HUES64 (cell line): ENCODE data around the gene JAM2.

Experiments
- H3K27ac ChIP-seq: 2 replicates; pipeline ENCODE4 v1.7.0; 2013; ENCODE audit warnings: low read depth, low read length, inconsistent platforms
- H3K27me3 ChIP-seq: 2 replicates; pipeline ENCODE4 v1.6.1; 2013; ENCODE audit warnings: mild to moderate bottlenecking, low read length; ENCODE audit not compliant: insufficient read depth
- H3K36me3 ChIP-seq: 2 replicates; pipeline ENCODE4 v1.6.1; 2013; ENCODE audit warnings: mild to moderate bottlenecking, low read length; ENCODE audit not compliant: insufficient read depth
- H3K4me1 ChIP-seq: 2 replicates; pipeline ENCODE4 v1.6.1; 2013; ENCODE audit warnings: mild to moderate bottlenecking, low read length, moderate library complexity; ENCODE audit not compliant: insufficient read depth
- H3K4me3 ChIP-seq: 2 replicates; pipeline ENCODE4 v1.5.1; 2013; ENCODE audit warnings: mild to moderate bottlenecking, low read length, moderate library complexity
- H3K9ac ChIP-seq: 2 replicates; pipeline ENCODE4 v1.6.1; 2013; ENCODE audit warnings: mild to moderate bottlenecking, low read depth, low read length
- H3K9me3 ChIP-seq: 2 replicates; pipeline ENCODE4 v1.6.1; 2013; ENCODE audit warnings: low read depth, low read length; ENCODE audit not compliant: insufficient read depth
- WGBS: fragments of 150-250, 120-280 bp; methylation state at CpG from one replicate; pipeline ENCODE4 v1.1.7; 2013; ENCODE audit warnings: missing lambda C conversion rate; 5-methylcytosine and 5-hydroxymethylcytosine counted together

Gene JAM2

DNA sequence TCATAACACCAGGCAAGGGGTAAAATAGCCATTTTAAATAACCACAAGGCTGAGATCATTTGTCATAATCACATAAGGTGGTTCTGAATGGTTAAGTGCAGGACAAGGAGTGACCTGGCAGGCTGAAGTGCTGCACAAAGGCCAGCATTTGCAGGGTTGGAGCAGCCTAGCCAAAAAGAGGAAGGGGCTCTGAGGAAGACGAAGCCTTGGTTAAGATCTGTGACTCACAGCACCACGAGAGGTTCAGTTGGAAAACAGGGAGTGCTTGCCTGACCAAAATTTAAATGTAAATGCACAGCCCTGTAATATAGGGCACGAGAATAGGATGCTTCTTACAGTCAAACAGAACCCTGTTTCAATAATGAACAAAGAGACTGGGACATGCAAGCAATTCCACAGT is 83.6 kb downstream of the JAM2 start:
- Histone ChIP-seq H3K36me3 (peaks cover 59% of the 10 kb centered on the region), H3K9me3 (no peaks in the 10 kb centered on the region), H3K27me3 (no peaks in the 10 kb centered on the region), H3K4me3 (no peak overlapping the region), H3K27ac (no peak overlapping the region), H3K9ac (no peak overlapping the region), H3K4me1 (peaks cover 3% of the 10 kb centered on the region)
- WGBS = 95% methylated on average over 3 of the region's 3 CpGs

DNA sequence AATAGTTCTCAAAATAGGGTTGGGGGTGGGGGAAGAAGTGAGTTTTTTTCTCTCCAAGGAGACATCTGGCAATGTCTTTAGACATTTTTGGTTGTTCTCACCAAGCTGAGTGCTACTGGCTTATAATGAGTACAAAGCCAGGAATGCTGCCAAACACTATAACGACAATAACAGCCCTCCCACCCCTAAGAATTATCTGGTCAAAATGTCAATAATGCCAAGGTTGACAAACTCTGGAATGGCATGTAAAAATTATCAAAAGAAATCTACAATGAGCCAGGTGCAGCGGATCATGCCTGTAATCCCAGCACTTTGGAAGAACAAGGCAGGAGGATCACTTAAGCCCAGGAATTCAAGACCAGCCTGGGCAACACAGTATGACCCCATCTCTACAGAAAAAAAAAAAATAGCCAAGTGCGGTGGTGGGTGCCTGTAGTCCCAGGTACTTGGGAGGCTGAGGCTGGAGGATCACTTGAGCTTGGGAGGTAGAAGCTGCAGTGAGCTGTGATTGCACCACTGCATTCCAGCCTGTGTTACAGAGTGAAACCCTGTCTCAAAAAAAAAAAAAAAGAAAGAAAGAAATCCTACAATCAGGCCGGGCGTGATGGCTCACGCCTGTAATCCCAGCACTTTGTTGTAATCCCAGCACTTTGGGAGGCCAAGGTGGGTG is 93.2 kb downstream of the JAM2 start:
- no peak overlapping the region for H3K4me3 ChIP-seq
- no peaks in the 10 kb centered on the region for H3K9me3 ChIP-seq
- no peak overlapping the region for H3K27ac ChIP-seq
- no peaks in the 10 kb centered on the region for H3K27me3 ChIP-seq
- peaks cover 13% of the 10 kb centered on the region; the same call in 1 of the 2 replicates for H3K4me1 ChIP-seq
- WGBS = 94% methylated on average over 6 of the region's 6 CpGs
- no peak overlapping the region for H3K9ac ChIP-seq
- peaks cover 30% of the 10 kb centered on the region for H3K36me3 ChIP-seq

DNA sequence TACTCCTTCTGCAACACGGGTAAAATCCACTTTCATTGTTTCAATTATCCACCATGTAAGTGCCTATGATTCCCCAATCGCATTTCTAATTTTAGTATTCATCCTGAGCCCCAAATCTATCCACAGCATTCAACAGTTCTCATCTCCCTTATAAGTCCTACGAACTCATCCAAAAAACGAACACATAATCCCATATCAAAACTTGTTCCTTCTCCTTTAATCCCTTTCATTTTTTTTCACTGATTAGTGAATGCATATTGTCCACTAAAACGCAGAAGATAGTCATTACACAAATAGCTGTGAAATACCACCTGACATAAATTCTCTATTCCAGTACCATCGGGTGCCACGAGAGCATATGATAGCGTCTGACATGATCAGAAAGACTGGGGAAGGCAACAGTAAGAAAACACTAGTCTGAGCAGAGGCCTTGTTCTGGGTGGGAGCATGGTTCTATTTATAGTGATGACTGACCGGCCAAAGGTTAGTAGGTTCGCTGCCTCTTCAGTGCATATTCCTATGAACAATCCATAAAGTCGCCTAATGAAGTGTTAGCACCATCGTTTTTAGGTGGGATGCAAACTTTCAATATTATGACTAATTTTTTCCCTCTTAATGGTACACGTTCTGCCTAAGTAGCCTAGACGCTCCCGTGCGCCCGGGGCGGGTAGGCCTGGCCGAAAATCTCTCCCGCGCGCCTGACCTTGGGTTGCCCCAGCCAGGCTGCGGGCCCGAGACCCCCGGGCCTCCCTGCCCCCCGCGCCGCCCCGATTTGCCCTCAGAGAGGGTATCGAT is 95.0 kb downstream of the JAM2 start:
- Histone ChIP-seq H3K4me3 (peak overlapping the region; percentile 73), H3K36me3 (peaks cover 12% of the 10 kb centered on the region), H3K27me3 (no peaks in the 10 kb centered on the region), H3K4me1 (peaks cover 13% of the 10 kb centered on the region; the same call in 1 of the 2 replicates), H3K27ac (peak overlapping the region; percentile 99; the same call in 1 of the 2 replicates), H3K9me3 (no peaks in the 10 kb centered on the region), H3K9ac (peak overlapping the region; percentile 98)
- WGBS = 9% methylated on average over 30 of the region's 30 CpGs

DNA sequence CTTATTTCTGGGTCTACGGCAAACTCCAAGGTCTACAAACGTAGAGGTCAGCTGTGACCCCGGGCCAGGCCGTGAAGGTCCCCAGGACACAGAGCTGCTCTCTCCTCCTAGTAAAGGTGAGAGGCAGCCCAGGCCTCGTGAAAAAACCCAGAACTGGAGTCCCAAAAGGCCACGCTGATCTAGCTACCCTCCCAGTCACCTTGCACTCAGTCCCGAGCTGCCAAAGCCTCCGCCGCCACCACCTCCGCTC is 95.5 kb downstream of the JAM2 start:
- Histone ChIP-seq H3K9me3 (no peaks in the 10 kb centered on the region), H3K36me3 (peaks cover 7% of the 10 kb centered on the region), H3K9ac (peak overlapping the region; percentile 98), H3K4me1 (peaks cover 13% of the 10 kb centered on the region; the same call in 1 of the 2 replicates), H3K27me3 (no peaks in the 10 kb centered on the region), H3K4me3 (peak overlapping the region; percentile 73), H3K27ac (peak overlapping the region; percentile 99; the same call in 1 of the 2 replicates)
- under 1% methylated on average over 10 of the region's 10 CpGs for WGBS

DNA sequence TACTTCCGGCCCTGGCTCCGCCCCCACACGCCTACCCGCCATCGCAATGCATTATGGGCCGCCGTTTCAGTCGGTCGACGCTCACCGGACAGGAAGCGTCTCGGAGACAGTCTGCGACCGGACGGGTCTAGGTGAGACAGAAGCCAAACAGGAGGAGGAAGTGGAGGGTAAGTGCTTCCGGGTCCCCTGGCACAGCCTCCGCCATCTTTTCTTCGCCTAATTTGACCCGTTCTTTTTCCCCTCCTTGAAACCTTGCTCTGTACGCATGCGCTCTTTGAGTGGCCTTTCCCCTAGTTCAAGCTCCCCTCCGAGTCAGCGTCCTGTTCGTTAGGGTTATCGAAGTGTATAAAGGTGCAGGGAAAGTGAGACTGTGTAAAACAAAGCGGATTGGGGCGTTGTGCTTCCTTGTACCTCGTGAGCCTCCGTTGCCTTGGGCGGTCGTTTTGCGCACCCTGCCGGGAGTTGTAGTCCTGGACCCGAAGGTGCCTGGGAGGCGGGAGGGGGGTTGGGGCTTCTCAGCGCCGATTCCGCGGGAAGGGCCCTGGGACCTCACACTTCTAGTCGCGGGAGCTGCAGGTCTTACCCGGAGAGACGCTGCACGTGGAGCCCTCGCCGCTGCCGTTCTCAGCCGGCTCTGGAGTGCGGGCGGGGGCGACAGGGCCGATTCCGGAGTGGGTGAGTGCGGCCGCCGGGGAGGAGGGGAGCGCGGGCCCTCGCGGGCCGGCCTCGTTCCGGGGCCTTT is 96.0 kb downstream of the JAM2 start, which contains the start of the genes ATP5PF and GABPA:
TSS of gene ATP5PF (minus strand) at position 1 of the 742 bp plus-strand sequence. CDS start 5,110 bp downstream, outside the sequence.
TSS of gene GABPA (plus strand) at position 69 of the 742 bp plus-strand sequence. CDS start 6,627 bp downstream, outside the sequence.
- Histone ChIP-seq H3K4me1 (peaks cover 13% of the 10 kb centered on the region; the same call in 1 of the 2 replicates), H3K27me3 (no peaks in the 10 kb centered on the region), H3K4me3 (peak within 1 kb of the TSS; percentile 73)

DNA sequence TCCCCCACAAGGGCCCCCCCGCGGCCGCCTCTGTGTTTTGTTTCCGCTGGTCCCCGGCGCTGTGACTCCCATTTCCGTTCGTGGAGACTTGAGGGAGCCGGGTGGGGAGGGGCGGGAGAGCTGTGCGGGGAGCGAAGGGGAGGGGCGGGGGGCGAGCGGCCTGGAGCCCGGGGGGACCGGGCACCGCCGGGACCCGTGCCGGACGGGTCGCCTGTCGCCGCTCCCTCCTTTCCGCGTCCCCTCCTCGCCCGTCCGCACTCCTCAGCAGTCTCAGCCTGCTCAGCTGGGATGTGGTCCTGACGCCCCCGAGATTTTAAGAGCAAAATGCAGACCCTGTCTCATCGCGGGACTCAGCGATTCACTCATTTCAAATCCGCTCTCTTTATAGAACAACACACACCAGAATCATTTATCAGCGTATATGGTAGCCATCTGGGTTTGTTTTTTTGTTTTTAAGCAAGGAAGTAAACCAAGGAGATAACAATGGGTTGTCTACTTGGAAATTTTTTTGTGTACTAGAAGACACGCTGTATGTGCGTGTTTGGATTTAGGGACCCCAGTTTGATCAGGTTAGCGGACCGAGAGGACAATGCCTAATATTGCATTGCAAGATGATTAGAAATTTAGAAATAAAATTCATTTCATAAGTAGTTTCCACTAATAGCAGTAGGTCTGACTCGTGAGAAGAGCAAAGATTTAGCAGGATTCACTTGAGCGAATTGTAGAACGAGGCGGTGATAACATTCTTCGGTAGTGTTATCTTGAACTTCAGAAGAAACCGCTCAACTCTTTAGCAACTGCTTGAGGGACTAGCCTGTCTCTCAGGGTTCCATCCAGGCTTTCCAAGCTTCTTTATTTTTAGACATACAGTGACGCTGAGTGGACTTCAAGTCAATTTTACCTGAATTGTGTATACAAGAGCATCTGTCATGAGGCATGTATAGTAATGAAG is 96.9 kb downstream of the JAM2 start:
- H3K4me1 ChIP-seq = peaks cover 13% of the 10 kb centered on the region; the same call in 1 of the 2 replicates
- peak overlapping the region; percentile 98 for H3K9ac ChIP-seq
- 1% methylated on average over 45 of the region's 48 CpGs for WGBS
- no peaks in the 10 kb centered on the region for H3K9me3 ChIP-seq
- peak overlapping the region; percentile 99 for H3K27ac ChIP-seq
- H3K27me3 ChIP-seq = no peaks in the 10 kb centered on the region
- H3K36me3 ChIP-seq = no peaks in the 10 kb centered on the region; the same call in 1 of the 2 replicates
- peak overlapping the region; percentile 73 for H3K4me3 ChIP-seq

More for the DNA sequence above, 96.0 kb downstream of the JAM2 start, which contains the start of the genes ATP5PF and GABPA:
- H3K36me3 ChIP-seq = peaks cover 2% of the 10 kb centered on the region
- peak within 1 kb of the TSS; percentile 98 for H3K9ac ChIP-seq
- WGBS = under 1% methylated on average over 63 of the region's 64 CpGs
- H3K27ac ChIP-seq = peak within 1 kb of the TSS; percentile 99
- no peaks in the 10 kb centered on the region for H3K9me3 ChIP-seq

DNA sequence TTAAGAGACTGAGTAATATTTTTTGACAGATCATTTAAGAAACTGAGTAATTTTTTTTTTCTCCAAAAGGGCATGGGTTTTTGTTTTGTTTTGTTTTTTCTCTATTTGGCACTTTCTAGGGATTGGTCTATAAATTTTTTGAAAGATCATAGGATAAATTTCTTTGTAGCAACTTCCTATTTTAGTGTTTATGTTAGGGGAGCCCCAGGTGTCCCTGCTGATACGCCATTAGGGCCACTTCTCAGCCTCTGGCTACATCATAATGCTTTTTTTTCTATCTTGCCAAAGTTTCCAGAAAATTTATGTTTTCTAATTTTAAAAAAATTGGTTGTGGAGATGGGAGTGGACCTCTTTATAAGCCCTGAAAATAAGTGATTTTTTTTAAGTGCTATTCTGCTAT is 98.4 kb downstream of the JAM2 start:
- Histone ChIP-seq H3K4me1 (peaks cover 13% of the 10 kb centered on the region; the same call in 1 of the 2 replicates), H3K9me3 (no peaks in the 10 kb centered on the region), H3K27ac (no peak overlapping the region), H3K36me3 (0 out of 2 replicates have a peak, but pooled peaks cover 7% of the 10 kb centered on the region), H3K27me3 (no peaks in the 10 kb centered on the region), H3K4me3 (no peak overlapping the region), H3K9ac (no peak overlapping the region)
- WGBS = 100% methylated on average over 1 of the region's 1 CpG

DNA sequence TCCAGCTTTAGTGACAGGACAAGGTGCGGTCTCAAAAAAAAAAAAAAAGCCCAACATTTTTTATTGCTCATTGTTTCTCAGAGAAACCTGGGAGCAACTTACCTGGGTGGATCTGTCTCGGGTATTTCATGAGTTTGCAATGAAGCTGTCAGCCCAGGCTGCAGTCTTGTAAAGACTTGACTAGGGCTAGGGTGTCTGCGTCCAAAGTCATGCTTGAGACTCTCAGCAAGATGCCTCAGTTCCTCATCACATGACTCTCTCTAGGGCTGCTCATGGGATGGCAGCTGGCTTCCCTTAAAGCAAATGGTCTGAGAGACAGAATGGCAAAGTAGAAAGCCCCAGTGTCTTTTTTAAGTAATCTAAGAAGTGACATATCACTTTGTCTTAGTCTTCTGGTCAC is 103.8 kb downstream of the JAM2 start:
- no peaks in the 10 kb centered on the region for H3K9me3 ChIP-seq
- no peak overlapping the region for H3K4me3 ChIP-seq
- no peaks in the 10 kb centered on the region for H3K27me3 ChIP-seq
- H3K9ac ChIP-seq = no peak overlapping the region
- 93% methylated on average over 3 of the region's 3 CpGs for WGBS
- no peaks in the 10 kb centered on the region for H3K4me1 ChIP-seq
- H3K27ac ChIP-seq = no peak overlapping the region
- H3K36me3 ChIP-seq = peaks cover 40% of the 10 kb centered on the region

DNA sequence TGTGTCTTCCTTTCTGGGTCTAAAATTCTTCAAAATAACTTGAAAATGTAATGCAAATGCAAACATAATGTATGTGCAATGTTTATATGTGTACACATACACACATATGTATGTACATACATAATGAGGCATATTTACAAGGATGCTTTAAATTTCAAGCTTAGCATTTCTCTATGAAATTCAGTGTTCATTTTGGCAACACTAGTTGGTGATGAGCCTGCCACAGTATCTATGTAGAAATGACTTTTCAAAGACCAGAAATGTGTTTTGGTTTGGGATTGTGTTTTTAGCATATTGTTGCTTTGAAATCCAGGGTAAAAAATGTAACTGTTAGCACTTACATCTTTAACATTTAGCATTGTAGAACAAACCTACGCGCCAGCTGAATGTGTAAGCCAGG is 105.8 kb downstream of the JAM2 start:
- Histone ChIP-seq H3K27me3 (no peaks in the 10 kb centered on the region), H3K4me3 (no peak overlapping the region), H3K36me3 (peaks cover 60% of the 10 kb centered on the region), H3K9me3 (no peaks in the 10 kb centered on the region), H3K4me1 (no peaks in the 10 kb centered on the region), H3K27ac (no peak overlapping the region), H3K9ac (no peak overlapping the region)
- WGBS = 100% methylated on average over 2 of the region's 2 CpGs

DNA sequence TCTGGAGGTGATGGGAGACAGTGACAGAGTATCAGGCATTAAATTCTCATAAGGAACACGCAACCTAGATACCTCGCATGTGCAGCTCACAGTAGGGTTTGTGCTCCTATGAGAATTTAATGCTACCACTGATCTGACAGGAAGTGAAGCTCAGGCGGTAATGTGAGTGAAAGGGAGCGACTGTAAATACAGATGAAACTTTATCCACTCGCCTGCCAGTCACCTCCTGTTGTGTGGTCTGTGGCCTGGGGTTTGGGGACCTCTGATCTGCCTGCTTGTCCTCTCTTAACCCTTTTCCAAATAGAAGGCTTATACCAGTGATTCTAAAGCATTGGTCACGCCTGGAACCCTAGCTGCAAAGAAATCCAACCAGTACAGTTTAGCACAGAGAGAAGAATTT is 111.0 kb downstream of the JAM2 start:
- H3K36me3 ChIP-seq = peaks cover 79% of the 10 kb centered on the region

More for the DNA sequence above, 111.0 kb downstream of the JAM2 start:
- Histone ChIP-seq H3K27ac (no peak overlapping the region), H3K27me3 (no peaks in the 10 kb centered on the region), H3K4me3 (no peak overlapping the region), H3K4me1 (no peaks in the 10 kb centered on the region), H3K9me3 (no peaks in the 10 kb centered on the region), H3K9ac (no peak overlapping the region)
- 96% methylated on average over 6 of the region's 6 CpGs for WGBS
